K562 (cell line): ENCODE data around the gene LDAF1.

Experiments used
- CTCF ChIP-seq, 3 experiments: IDR thresholded peaks in 2 of 3; conservative IDR thresholded peaks in 1 of 3; 2 replicates each; pipeline ENCODE4 v1.5.1; 2011 to 2012; ENCODE audit warnings: low read length in 3 of 3, mild to moderate bottlenecking in 3 of 3, control low read depth in 2 of 3, improper control_type of control experiment in 1 of 3, inconsistent platforms in 1 of 3, low read depth in 1 of 3, mixed read lengths in 1 of 3, moderate library complexity in 1 of 3; ENCODE audit not compliant: insufficient read depth in 2 of 3
- MAFK ChIP-seq: IDR thresholded peaks from 2 replicates; pipeline ENCODE4 v1.6.1; 2011; ENCODE audit warnings: low read length, improper control_type of control experiment
- PHF8 ChIP-seq: fragments of 200-600 bp; sonication (generic); IDR thresholded peaks from 2 replicates; pipeline ENCODE4 v1.6.1; 2012; ENCODE audit warnings: mixed run types, mild to moderate bottlenecking, inconsistent platforms, low read length, moderate library complexity, borderline replicate concordance
- ZNF778 ChIP-seq: fragments of 450-650 bp; formaldehyde crosslinking; IDR thresholded peaks from 2 replicates; pipeline ENCODE4 v1.4.0; 2020; ENCODE audit warnings: mild to moderate bottlenecking, moderate library complexity
- TF ChIP-seq, protein P1 (sequence below): sonication (generic); formaldehyde crosslinking; IDR thresholded peaks from 2 replicates; pipeline ENCODE4 v1.8.0; 2022; ENCODE audit warnings: mild to moderate bottlenecking, missing genetic modification reagents, borderline replicate concordance

DNA sequence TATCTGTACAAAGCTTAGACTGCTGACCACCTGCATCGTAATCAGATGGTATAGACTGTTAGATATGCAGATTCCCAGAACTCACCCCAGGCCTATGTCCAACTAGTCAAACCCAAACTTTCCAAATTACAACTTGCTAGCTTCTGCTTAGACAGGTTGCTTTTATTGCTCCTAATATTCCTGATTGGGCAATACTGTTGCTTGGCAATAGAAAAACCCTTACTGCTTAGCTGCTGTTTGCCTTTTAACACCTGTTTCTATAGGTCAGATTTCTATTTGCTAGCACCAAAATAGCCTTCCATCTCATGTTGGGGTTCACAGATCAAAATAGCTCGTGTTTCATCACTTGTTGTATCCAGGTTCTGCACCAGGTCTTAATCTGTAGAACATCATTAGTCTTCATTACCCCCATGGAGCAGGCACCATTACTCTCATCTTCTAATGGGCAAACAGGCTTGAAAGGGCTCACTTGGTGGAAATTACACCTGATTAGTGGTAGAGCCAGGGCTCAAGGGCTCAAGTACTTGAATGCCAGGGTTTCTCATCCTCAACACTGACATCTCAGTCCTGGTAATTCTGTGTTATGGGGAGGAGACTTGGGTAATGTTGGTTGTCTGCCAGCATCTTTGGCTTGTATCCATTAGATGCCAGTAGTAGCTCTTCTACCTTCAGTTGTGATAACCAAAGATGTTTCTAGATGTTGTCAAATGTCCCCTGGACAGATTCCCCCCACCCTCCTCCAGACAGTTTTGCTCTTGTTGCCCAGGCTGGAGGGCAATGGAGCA is 50.2 kb downstream of the LDAF1 start:
- no peak for TF ChIP-seq PHF8
- no peak for TF ChIP-seq MAFK
- TF ChIP-seq ZNF778: no peak
- TF ChIP-seq CTCF (IDR thresholded peaks at IDR 0.05 in 2 of 3, conservative IDR thresholded peaks at IDR 0.05 in 1 of 3; ENCODE audit: insufficient read depth in 2 of 3, low read depth in 1 of 3, low read length in 3 of 3): no peak
- TF ChIP-seq, protein P1, sequence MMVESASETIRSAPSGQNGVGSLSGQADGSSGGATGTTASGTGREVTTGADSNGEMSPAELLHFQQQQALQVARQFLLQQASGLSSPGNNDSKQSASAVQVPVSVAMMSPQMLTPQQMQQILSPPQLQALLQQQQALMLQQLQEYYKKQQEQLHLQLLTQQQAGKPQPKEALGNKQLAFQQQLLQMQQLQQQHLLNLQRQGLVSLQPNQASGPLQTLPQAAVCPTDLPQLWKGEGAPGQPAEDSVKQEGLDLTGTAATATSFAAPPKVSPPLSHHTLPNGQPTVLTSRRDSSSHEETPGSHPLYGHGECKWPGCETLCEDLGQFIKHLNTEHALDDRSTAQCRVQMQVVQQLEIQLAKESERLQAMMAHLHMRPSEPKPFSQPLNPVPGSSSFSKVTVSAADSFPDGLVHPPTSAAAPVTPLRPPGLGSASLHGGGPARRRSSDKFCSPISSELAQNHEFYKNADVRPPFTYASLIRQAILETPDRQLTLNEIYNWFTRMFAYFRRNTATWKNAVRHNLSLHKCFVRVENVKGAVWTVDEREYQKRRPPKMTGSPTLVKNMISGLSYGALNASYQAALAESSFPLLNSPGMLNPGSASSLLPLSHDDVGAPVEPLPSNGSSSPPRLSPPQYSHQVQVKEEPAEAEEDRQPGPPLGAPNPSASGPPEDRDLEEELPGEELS: no peak
